DMS53 treated with DMSO at 0.1 percent for 48 hours (cell line): Measurements from ENCODE around the gene RGS7.
"Not testable (repeated sequence)": the region's sequence is repeated elsewhere in the genome, so short reads cannot be mapped to it uniquely, and the experiment has no call there.

Experiments
- DNase-seq: peaks from one replicate; lab custom pipeline; 2025; ENCODE audit not compliant: unreplicated experiment; lab: John Stamatoyannopoulos, UW

RGS7 gene

GRCh38 chr1:241215203-241215602, 141.8 kb downstream of the RGS7 start:
- no peak for DNase-seq

- DNase-seq: no peak
Observed at GRCh38 chr1:241213139-241213538, 143.9 kb downstream of the RGS7 start.

GRCh38 chr1:241212628-241213027, 144.4 kb downstream of the RGS7 start:
- DNase-seq: no peak

- DNase-seq: no peak
Observed at GRCh38 chr1:241208910-241209379, 148.1 kb downstream of the RGS7 start.

GRCh38 chr1:241203817-241204216, 153.2 kb downstream of the RGS7 start:
- no peak for DNase-seq

GRCh38 chr1:241202401-241202800, 154.6 kb downstream of the RGS7 start:
- no peak for DNase-seq

- no peak for DNase-seq
Observed at GRCh38 chr1:241186716-241187115, 170.3 kb downstream of the RGS7 start.

GRCh38 chr1:241181971-241182370, 175.0 kb downstream of the RGS7 start:
- no peak for DNase-seq

GRCh38 chr1:241181471-241181870, 175.5 kb downstream of the RGS7 start:
- DNase-seq: no peak

GRCh38 chr1:241180569-241180968, 176.4 kb downstream of the RGS7 start:
- no peak for DNase-seq

- DNase-seq: no peak
Observed at GRCh38 chr1:241177660-241178059, 179.3 kb downstream of the RGS7 start.

GRCh38 chr1:241172486-241172885, 184.5 kb downstream of the RGS7 start:
- no peak for DNase-seq

- DNase-seq: no peak
Observed at GRCh38 chr1:241171991-241172390, 185.0 kb downstream of the RGS7 start.

GRCh38 chr1:241167121-241167630, 189.8 kb downstream of the RGS7 start:
- peak; percentile 68 for DNase-seq

- no peak for DNase-seq
Observed at GRCh38 chr1:241166625-241167024, 190.4 kb downstream of the RGS7 start.

GRCh38 chr1:241165256-241165655, 191.7 kb downstream of the RGS7 start:
- not testable (repeated sequence) for DNase-seq

- no peak for DNase-seq
Observed at GRCh38 chr1:241163363-241163762, 193.6 kb downstream of the RGS7 start.

- DNase-seq: no peak
Observed at GRCh38 chr1:241161188-241161689, 195.8 kb downstream of the RGS7 start.

GRCh38 chr1:241157435-241157834, 199.6 kb downstream of the RGS7 start:
- DNase-seq: no peak

GRCh38 chr1:241156231-241156965, 200.6 kb downstream of the RGS7 start:
- DNase-seq: peak; percentile 85

GRCh38 chr1:241145881-241146280, 211.1 kb downstream of the RGS7 start:
- DNase-seq: no peak

- no peak for DNase-seq
Observed at GRCh38 chr1:241143765-241144442, 213.1 kb downstream of the RGS7 start.
